SU-DHL-6 (cell line): ENCODE data around the gene UBC.
"Not testable (repeated sequence)": the region's sequence is repeated elsewhere in the genome, so short reads cannot be mapped to it uniquely, and the experiment has no call there.

Source experiments
- EZH2phosphoT487 ChIP-seq: fragments of 200-600 bp; sonication (generic), shearing (Covaris generic); conservative IDR thresholded peaks from 2 replicates; pipeline ENCODE4 v1.6.1; 2018; ENCODE audit warnings: mild to moderate bottlenecking, antibody characterized with exemption, low read length, moderate library complexity, mixed read lengths
- TF ChIP-seq, protein P1 (sequence below): fragments of 200-600 bp; sonication (generic); IDR thresholded peaks from one replicate; pipeline ENCODE4 v1.5.1; 2017; ENCODE audit warnings: antibody characterized with exemption, mild to moderate bottlenecking, low read length, moderate library complexity; ENCODE audit not compliant: insufficient read depth, poor library complexity, severe bottlenecking

DNA sequence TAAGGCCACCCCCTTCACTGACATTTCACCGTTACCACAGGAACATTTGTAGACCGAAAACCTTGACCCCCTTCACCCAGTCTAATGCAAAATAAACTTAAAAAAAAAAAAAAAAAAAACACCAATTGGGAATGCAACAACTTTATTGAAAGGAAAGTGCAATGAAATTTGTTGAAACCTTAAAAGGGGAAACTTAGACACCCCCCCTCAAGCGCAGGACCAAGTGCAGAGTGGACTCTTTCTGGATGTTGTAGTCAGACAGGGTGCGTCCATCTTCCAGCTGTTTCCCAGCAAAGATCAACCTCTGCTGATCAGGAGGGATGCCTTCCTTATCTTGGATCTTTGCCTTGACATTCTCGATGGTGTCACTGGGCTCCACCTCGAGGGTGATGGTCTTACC is 2.9 kb downstream of the UBC start:
- TF ChIP-seq, protein P1, sequence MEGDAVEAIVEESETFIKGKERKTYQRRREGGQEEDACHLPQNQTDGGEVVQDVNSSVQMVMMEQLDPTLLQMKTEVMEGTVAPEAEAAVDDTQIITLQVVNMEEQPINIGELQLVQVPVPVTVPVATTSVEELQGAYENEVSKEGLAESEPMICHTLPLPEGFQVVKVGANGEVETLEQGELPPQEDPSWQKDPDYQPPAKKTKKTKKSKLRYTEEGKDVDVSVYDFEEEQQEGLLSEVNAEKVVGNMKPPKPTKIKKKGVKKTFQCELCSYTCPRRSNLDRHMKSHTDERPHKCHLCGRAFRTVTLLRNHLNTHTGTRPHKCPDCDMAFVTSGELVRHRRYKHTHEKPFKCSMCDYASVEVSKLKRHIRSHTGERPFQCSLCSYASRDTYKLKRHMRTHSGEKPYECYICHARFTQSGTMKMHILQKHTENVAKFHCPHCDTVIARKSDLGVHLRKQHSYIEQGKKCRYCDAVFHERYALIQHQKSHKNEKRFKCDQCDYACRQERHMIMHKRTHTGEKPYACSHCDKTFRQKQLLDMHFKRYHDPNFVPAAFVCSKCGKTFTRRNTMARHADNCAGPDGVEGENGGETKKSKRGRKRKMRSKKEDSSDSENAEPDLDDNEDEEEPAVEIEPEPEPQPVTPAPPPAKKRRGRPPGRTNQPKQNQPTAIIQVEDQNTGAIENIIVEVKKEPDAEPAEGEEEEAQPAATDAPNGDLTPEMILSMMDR: not testable (repeated sequence)
- TF ChIP-seq EZH2phosphoT487: not testable (repeated sequence)
